CD4-positive, alpha-beta T cell treated with Interleukin-6 at 100 ng/mL for 8 hours (primary cell): ENCODE data around the gene TRIM56.
"Not testable (repeated sequence)": the region's sequence is repeated elsewhere in the genome, so short reads cannot be mapped to it uniquely, and the experiment has no call there.

Source experiments
- DNase-seq: peaks from one replicate; pipeline ENCODE4 v3.0.0-alpha.2; 2020; ENCODE audit warnings: mixed read lengths, low spot score

TRIM56 gene

GRCh38 chr7:101085162-101085964, at the start of gene TRIM56:
Gene TRIM56, plus strand, starts transcription at chr7:101085481. Its CDS starts 1,832 bp downstream, at chr7:101087313.
- DNase-seq, result peak; percentile 78

- no peak for DNase-seq
Observed at GRCh38 chr7:101035941-101036340, 49.3 kb upstream of the TRIM56 start.

- DNase-seq, result not testable (repeated sequence)
Observed at GRCh38 chr7:101041283-101041682, 44.0 kb upstream of the TRIM56 start.

- DNase-seq, result peak; percentile 11
Observed at GRCh38 chr7:101058355-101058754, 26.9 kb upstream of the TRIM56 start.

GRCh38 chr7:101059620-101059942, 25.7 kb upstream of the TRIM56 start:
- DNase-seq, result no peak

- no peak for DNase-seq
Observed at GRCh38 chr7:101060992-101061391, 24.3 kb upstream of the TRIM56 start.

GRCh38 chr7:101064176-101064550, 21.1 kb upstream of the TRIM56 start:
- DNase-seq, result not testable (repeated sequence)

- not testable (repeated sequence) for DNase-seq
Observed at GRCh38 chr7:101065162-101065561, 20.1 kb upstream of the TRIM56 start.

- DNase-seq, result no peak
Observed at GRCh38 chr7:101066141-101066832, 19.0 kb upstream of the TRIM56 start.

GRCh38 chr7:101066833-101067177, 18.5 kb upstream of the TRIM56 start:
- no peak for DNase-seq

- DNase-seq, result no peak
Observed at GRCh38 chr7:101068401-101068800, 16.9 kb upstream of the TRIM56 start.

- DNase-seq, result not testable (repeated sequence)
Observed at GRCh38 chr7:101071362-101072104, 13.7 kb upstream of the TRIM56 start.

- no peak for DNase-seq
Observed at GRCh38 chr7:101075646-101076045, 9.6 kb upstream of the TRIM56 start.

GRCh38 chr7:101076183-101076582, 9.1 kb upstream of the TRIM56 start:
- DNase-seq, result not testable (repeated sequence)

GRCh38 chr7:101077303-101078086, 7.8 kb upstream of the TRIM56 start:
- peak; percentile 80 for DNase-seq

- no peak for DNase-seq
Observed at GRCh38 chr7:101081432-101081831, 3.8 kb upstream of the TRIM56 start.

- DNase-seq, result no peak
Observed at GRCh38 chr7:101084865-101085161, 468 bp upstream of the TRIM56 start.

- no peak for DNase-seq
Observed at GRCh38 chr7:101087334-101088068, 2.2 kb downstream of the TRIM56 start.

- DNase-seq, result no peak
Observed at GRCh38 chr7:101088069-101088425, 2.8 kb downstream of the TRIM56 start.

- no peak for DNase-seq
Observed at GRCh38 chr7:101088858-101089529, 3.7 kb downstream of the TRIM56 start.

GRCh38 chr7:101089876-101090275, 4.6 kb downstream of the TRIM56 start:
- no peak for DNase-seq
